Measurements from ENCODE around the gene ATP6V1C2.

DNA sequence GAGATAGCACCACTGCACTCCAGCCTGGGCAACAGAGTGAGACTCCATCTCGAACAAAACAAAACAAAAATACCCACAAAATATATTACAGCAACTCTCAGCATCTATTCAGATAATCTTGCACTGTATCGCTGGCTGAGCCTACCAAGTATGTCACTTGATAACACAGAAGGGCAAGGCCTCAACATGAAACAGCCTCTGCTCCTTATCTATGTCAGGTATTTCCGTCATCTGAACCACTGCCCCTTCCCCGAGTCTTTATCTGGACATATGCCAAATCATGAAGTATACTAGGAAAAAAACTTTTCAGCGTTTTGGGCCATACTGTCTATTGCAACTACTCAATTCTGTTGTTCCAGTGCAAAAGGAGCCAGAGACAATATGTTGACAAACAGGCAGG lies 73.4 kb downstream of the ATP6V1C2 start:
- no peak for TF ChIP-seq CTCF (IDR thresholded peaks at IDR 0.05)
- TF ChIP-seq POLR2A (IDR thresholded peaks at IDR 0.05): no peak
